Transverse colon (tissue), 4 donors: Measurements from ENCODE around the gene DCTPP1. TPM values are rescaled to one million over a fixed set of nuclear protein-coding genes. Genes with fewer than 3 reads are reported as not detected.

Experiments
- DNase-seq: peaks from one replicate; pipeline ENCODE4 v3.0.0-alpha.2; 2019
- H3K27ac ChIP-seq, 4 donors: fragments of 200-600 bp; sonication (generic); 2 replicates each; pipeline ENCODE4 v1.5.1; 2016 to 2018; ENCODE audit warnings: inconsistent platforms in 4 of 4
- H3K27me3 ChIP-seq: fragments of 200-600 bp; sonication (generic); 2 replicates; pipeline ENCODE4 v1.5.1; 2017; ENCODE audit warnings: inconsistent platforms
- H3K36me3 ChIP-seq, 4 donors: fragments of 200-600 bp; sonication (generic); 2 replicates each; pipeline ENCODE4 v1.5.1; 2017 to 2019; ENCODE audit warnings: inconsistent platforms in 4 of 4
- H3K4me1 ChIP-seq, 4 donors: fragments of 200-600 bp; sonication (generic); 2 replicates each; pipeline ENCODE4 v1.5.1; 2017 to 2020; ENCODE audit warnings: inconsistent platforms in 4 of 4
- H3K4me3 ChIP-seq, 4 donors: fragments of 200-600 bp; sonication (generic); 1 replicate in 1 of 4; 2 replicates in 3 of 4; pipeline versions ENCODE4 v1.5.1 to v1.6.1; 2017 to 2019; ENCODE audit warnings: inconsistent platforms in 4 of 4
- H3K9me3 ChIP-seq, 2 donors: fragments of 200-600 bp; sonication (generic); 2 replicates each; pipeline ENCODE4 v1.5.1; 2017 to 2019; ENCODE audit warnings: inconsistent platforms in 2 of 2
- CTCF ChIP-seq, 5 experiments: fragments of 200-600 bp in 3 of 5; fragments of 450-650 bp in 2 of 5; sonication (generic) in 3 of 5; IDR thresholded peaks; 1 replicate in 2 of 5; 2 replicates in 3 of 5; pipeline ENCODE4 v1.5.1; 2016 to 2017; ENCODE audit warnings: antibody characterized with exemption in 5 of 5, inconsistent platforms in 3 of 5, mild to moderate bottlenecking in 2 of 5, moderate library complexity in 1 of 5
- EP300 ChIP-seq: sonication (generic); formaldehyde crosslinking; IDR thresholded peaks from one replicate; pipeline ENCODE4 v1.6.1; 2017; ENCODE audit warnings: antibody characterized with exemption, low read depth
- POLR2A ChIP-seq: fragments of 450-650 bp; IDR thresholded peaks from one replicate; pipeline ENCODE4 v1.6.1; 2016; ENCODE audit warnings: antibody characterized with exemption, mild to moderate bottlenecking, moderate library complexity
- POLR2AphosphoS5 ChIP-seq, 3 donors: sonication (generic); formaldehyde crosslinking; IDR thresholded peaks; one replicate each; pipeline ENCODE4 v1.6.1; 2016; ENCODE audit warnings: antibody characterized with exemption in 3 of 3
- WGBS, 2 donors: methylation state at CpG; one replicate each; pipeline ENCODE4 v1.1.5; 2018; ENCODE audit warnings: low coverage in 1 of 2; 5-methylcytosine and 5-hydroxymethylcytosine counted together
- in situ Hi-C, 4 donors: fragments of 200-750 bp; cut with MboI; loops; one replicate each; pipeline versions ENCODE4 v1.15.0 to v1.15.1; 2017; ENCODE audit warnings: low sequenced_read_pairs in 3 of 4, low pct_ligation_motif_present in 1 of 4, low pct_unique_long_range_greater_than_20kb in 1 of 4
- intact Hi-C: fragments of 100-400 bp; cut with DNase I; formaldehyde crosslinking; loops from one replicate; pipeline ENCODE4 v1.15.1; 2023; ENCODE audit warnings: low total_unique reads
- total RNA-seq, 4 donors: library from RNA; depleted of rRNA; stranded (reverse); fragments of >200 nt; gene quantifications; one replicate each; pipeline ENCODE4 v1.1.0, GENCODE V29; 2016

The DCTPP1 gene
- total RNA-seq, 4 donors from 2014 or later: 35.2 to 74.1 (median 50.0) TPM

- H3K36me3 ChIP-seq: peaks cover 0 to 12% (median 0%) of the 10 kb centered on the region in 4 donors
- no peaks in the 10 kb centered on the region for H3K9me3 ChIP-seq
- H3K27me3 ChIP-seq: no peaks in the 10 kb centered on the region
- in situ Hi-C loops: loop anchor here in 3 of 4 donors (10.0 to 25.0 kb wide), 3 partner anchors 81 to 161 kb away; partner anchors contain the start of genes ZNF688 (in 1 of the 3), ZNF764 (in 1 of the 3) and ZNF768 (in 1 of the 3)
- peaks cover 11 to 45% (median 31%) of the 10 kb centered on the region in 4 donors for H3K4me1 ChIP-seq
- intact Hi-C loops: loop anchor here (10.0 kb wide), 1 partner anchor 81 kb away; the partner anchor contains the start of gene ZNF768
- H3K27ac ChIP-seq: no peak overlapping the region
- DNase-seq: no peak
- TF ChIP-seq CTCF (IDR thresholded peaks at IDR 0.05) (no peak), POLR2AphosphoS5 (IDR thresholded peaks at IDR 0.05) (no peak), EP300 (no peak), POLR2A (no peak)
- peak overlapping the region in 1 of 4 donors; percentile 70 for H3K4me3 ChIP-seq
- 74 to 80% methylated on average over 1 to 2 of the region's 2 CpGs for WGBS, 2 donors
Observed at GRCh38 chr16:30443631-30444030, 13.8 kb upstream of the DCTPP1 start.

GRCh38 chr16:30439720-30440348 lies 10.0 kb upstream of the DCTPP1 start:
- in situ Hi-C loops (loop anchor here (10.0 to 25.0 kb wide), 3 partner anchors 85 to 165 kb away; partner anchors contain the start of genes ZNF768 (in 2 of the 4), ZNF688 (in 1 of the 4) and ZNF764 (in 1 of the 4)), intact Hi-C loops (loop anchor here (10.0 kb wide), 1 partner anchor 85 kb away; the partner anchor contains the start of gene ZNF768)
- WGBS, 2 donors: 0 to 66% methylated on average over 1 to 6 of the region's 6 CpGs
- Histone ChIP-seq H3K4me1 (peaks cover 11 to 19% (median 15%) of the 10 kb centered on the region in 4 donors), H3K4me3 (no peak overlapping the region), H3K27me3 (no peaks in the 10 kb centered on the region), H3K27ac (no peak overlapping the region), H3K9me3 (no peaks in the 10 kb centered on the region), H3K36me3 (peaks cover 0 to 12% (median 0%) of the 10 kb centered on the region in 4 donors)
- DNase-seq: no peak
- no peak for TF ChIP-seq EP300
- TF ChIP-seq POLR2AphosphoS5 (IDR thresholded peaks at IDR 0.05): no peak
- no peak for TF ChIP-seq CTCF (IDR thresholded peaks at IDR 0.05)
- no peak for TF ChIP-seq POLR2A

- in situ Hi-C loops (loop anchor here in 2 of 4 donors (10.0 to 25.0 kb wide), 3 partner anchors 86 to 166 kb away; partner anchors contain the start of genes ZNF688 (in 1 of the 2), ZNF764 (in 1 of the 2) and ZNF768 (in 1 of the 2)), intact Hi-C loops (no loop called here)
- TF ChIP-seq POLR2A (no peak), EP300 (no peak)
- Histone ChIP-seq H3K27ac (no peak overlapping the region), H3K9me3 (no peaks in the 10 kb centered on the region), H3K4me3 (no peak overlapping the region), H3K36me3 (peaks cover 0 to 11% (median 0%) of the 10 kb centered on the region in 4 donors), H3K27me3 (no peaks in the 10 kb centered on the region), H3K4me1 (peaks cover 2 to 9% (median 7%) of the 10 kb centered on the region in 4 donors)
- 80% methylated on average over 1 to 5 of the region's 5 CpGs for WGBS, 2 donors
- no peak for DNase-seq
Observed at GRCh38 chr16:30438835-30439234, 9.0 kb upstream of the DCTPP1 start.

GRCh38 chr16:30437511-30438046 lies 7.7 kb upstream of the DCTPP1 start:
- in situ Hi-C loops (loop anchor here in 2 of 4 donors (10.0 to 25.0 kb wide), 3 partner anchors 87 to 167 kb away; partner anchors contain the start of genes ZNF688 (in 1 of the 2), ZNF764 (in 1 of the 2) and ZNF768 (in 1 of the 2)), intact Hi-C loops (no loop called here)
- no peak for DNase-seq
- Histone ChIP-seq H3K27ac (peak overlapping the region in 1 of 4 donors; percentile 13), H3K4me1 (no peaks in the 10 kb centered on the region), H3K9me3 (no peaks in the 10 kb centered on the region), H3K27me3 (no peaks in the 10 kb centered on the region), H3K36me3 (no peaks in the 10 kb centered on the region), H3K4me3 (no peak overlapping the region)
- TF ChIP-seq EP300: no peak
- TF ChIP-seq POLR2A: no peak
- no peak for TF ChIP-seq POLR2AphosphoS5 (IDR thresholded peaks at IDR 0.05)
- no peak for TF ChIP-seq CTCF (IDR thresholded peaks at IDR 0.05)
- 29 to 41% methylated on average over 3 of the region's 3 CpGs for WGBS, 2 donors
